Suppressor macrophage treated with lipopolysaccharide for 4 hours (primary cell): ENCODE results near the gene OR52E5.

Experiments used
- DNase-seq: peaks from one replicate; pipeline ENCODE4 v3.0.0-alpha.2; 2020

OR52E5 gene

DNA sequence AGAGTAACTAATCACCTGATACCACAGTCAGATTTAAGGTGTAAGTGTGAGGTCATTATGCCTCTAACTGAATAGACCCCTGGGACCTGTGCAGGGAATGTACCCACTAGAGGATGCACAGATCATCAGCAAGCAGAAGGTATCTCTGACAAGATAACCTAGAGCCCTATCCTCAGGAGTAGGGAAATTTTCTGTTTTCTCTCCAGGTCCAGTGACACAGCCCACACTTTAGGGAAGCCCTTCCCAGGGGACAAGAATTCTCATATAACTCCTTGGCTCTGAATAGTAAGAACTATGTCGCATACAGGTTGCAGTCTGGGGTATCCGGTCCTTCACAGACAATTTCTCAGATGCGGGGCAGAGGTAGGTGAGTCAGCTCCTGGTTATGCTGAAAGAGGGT is at the start of gene OR52E5:
Gene OR52E5, plus strand, starts transcription at position 301 of the 400 bp plus-strand sequence. CDS start 7,569 bp downstream, outside the sequence.
- no peak for DNase-seq

DNA sequence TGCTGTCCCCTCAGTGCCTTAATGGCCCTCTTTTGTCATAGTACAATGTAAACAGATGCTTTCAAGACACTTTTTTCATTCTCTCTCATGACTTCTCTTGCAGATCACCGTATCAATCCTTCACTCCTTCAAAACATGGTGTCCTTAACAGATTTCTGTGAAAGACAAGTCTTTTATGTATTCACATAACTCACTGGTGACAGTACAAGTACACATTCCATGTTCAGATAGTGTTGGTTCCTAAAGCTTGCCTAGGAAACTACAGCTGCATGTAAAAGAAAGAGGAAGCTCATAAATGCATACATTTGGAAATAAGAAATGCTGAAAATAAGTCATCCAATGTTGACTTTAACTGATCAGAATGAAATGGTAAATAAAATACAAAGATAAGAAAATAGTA is 46.3 kb upstream of the OR52E5 start:
- DNase-seq, result no peak

DNA sequence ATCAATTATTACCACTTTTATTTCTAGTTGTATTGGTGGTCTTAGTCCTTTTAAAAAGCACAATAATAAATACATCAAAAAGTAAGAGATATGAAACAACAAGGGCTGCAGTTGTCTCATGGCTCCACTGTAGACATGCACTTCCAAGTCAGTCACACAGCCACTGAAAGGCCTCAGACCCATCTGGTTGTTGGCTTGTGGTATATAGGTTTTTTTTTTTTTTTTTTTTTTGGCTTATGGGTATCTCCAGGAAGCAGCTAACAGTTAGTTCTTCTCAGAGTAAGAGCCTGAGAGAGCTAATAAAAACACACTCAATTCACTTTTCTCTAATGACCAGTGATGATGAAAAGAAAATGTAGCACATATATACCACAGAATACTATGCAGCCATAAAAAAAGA is 45.3 kb upstream of the OR52E5 start:
- DNase-seq, result no peak

- no peak for DNase-seq
Measured at GRCh38 chr11:5851002-5851401, 42.0 kb upstream of the OR52E5 start.

DNA sequence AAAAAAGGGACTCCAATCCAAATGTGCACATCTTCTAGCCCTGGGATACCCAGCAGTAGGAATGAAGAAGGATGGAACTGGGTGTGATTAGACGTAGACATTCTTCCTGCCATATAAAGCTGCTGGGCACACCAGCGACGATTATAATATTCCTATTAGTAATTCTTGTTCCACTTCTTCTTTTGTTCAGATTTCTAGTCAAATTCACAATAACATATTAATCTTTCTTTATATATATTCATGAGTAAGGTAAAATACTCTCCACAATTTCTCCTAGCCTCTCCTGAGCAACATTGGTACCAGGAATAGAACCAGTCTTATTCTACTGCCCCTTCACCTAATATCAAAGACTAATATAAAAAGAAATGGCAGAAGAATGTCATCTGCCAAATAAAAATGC is 35.4 kb upstream of the OR52E5 start, which contains the start of gene OR52E8:
Gene OR52E8, minus strand, starts transcription at position 101 of the 400 bp plus-strand sequence. Its CDS starts 0 bp downstream, at position 101.
- no peak for DNase-seq

- no peak for DNase-seq
Measured at GRCh38 chr11:5865826-5866225, 27.2 kb upstream of the OR52E5 start.

- no peak for DNase-seq
Measured at GRCh38 chr11:5878564-5878963, 14.4 kb upstream of the OR52E5 start.

DNA sequence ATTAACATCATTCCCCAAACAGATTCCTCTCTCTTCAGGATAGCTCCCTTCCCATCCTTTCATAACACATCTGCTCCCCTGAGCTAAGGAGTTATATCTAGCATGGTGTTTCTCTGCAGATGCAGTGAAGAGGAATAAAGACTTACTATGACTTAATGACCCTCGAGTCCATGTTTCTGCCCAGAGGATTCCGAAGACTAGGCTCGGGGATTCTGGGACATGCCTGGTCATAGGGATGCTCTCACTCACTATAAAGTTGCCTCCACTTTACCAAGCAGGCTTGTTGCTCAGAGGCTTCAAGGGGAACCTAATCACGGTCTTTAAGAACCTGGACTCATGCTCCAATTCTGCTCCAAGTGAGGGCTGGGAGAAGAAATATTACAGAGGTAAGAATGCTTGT is 12.7 kb upstream of the OR52E5 start, which contains the start of gene OR52E4:
Gene OR52E4, plus strand, starts transcription at position 301 of the 400 bp plus-strand sequence. CDS start 3,664 bp downstream, outside the sequence.
- DNase-seq, result no peak

- no peak for DNase-seq
Measured at GRCh38 chr11:5881756-5882155, 11.3 kb upstream of the OR52E5 start.

- DNase-seq, result no peak
Measured at GRCh38 chr11:5887172-5887571, 5.8 kb upstream of the OR52E5 start.

GRCh38 chr11:5887661-5888060 is 5.3 kb upstream of the OR52E5 start:
- DNase-seq, result no peak

- peak; percentile 29 for DNase-seq
Measured at GRCh38 chr11:5891216-5891800, 1.7 kb upstream of the OR52E5 start.

- no peak for DNase-seq
Measured at GRCh38 chr11:5899534-5899933, 6.5 kb downstream of the OR52E5 start.

DNA sequence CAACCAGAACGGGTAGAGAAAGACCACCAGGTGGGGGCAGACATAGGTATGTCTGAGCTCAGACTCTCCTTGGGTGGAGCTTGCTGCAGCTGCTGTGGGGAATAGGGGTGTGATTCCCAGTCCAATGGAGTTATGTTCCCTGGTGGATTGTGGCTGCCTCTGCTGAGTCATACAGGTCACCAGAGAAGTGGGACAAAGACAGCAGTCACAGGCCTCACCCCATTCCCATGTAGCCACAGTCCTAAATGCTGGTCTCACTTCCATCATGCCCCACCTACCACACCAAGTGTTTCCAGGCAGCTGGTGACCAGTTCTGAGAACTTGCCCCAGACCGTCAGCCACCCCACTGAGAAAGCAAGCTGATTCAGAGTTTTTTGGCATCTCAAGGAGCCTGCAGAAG is 17.5 kb downstream of the OR52E5 start:
- no peak for DNase-seq

- DNase-seq, result peak; percentile 34
Measured at GRCh38 chr11:5922749-5923426, 29.9 kb downstream of the OR52E5 start.

DNA sequence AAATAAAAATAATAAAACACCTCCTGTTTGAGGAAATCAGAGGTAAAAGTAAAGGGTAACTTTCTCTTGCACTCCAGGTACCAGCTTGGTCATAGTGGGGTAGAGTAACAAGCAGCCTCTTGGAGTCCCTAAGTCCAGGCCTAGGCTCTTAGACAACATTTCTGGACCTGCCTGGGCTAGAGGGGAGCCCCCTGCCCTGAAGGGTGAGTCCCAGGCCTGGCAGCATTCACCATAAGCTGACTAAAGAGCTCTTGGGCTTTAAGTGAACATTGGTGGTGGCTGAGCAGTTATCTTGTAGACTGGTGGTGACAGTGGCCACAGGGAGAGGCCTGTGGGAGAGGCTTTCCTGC is 30.4 kb downstream of the OR52E5 start:
- no peak for DNase-seq

- DNase-seq, result peak; percentile 9
Measured at GRCh38 chr11:5923794-5924193, 30.8 kb downstream of the OR52E5 start.

DNA sequence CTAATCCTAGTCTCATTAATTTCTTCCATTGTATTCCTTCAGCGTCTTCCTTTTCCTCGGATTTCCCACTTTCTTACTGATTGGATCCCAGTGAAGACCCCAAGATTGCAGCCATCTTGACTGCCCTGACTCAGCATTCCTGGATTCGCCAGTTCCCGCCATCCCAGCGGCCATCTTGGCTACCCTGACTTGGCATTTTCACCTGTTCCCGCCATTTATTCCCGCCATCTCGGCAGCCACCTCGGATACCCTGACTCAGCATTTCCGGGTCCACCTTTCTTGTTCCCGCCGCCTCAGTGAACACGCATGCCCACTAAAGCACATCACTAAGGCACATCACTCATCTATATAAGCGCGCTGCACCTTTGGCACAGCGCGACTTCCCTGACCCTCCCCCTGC is 35.3 kb downstream of the OR52E5 start:
- no peak for DNase-seq

GRCh38 chr11:5928811-5929210 is 35.8 kb downstream of the OR52E5 start:
- no peak for DNase-seq

DNA sequence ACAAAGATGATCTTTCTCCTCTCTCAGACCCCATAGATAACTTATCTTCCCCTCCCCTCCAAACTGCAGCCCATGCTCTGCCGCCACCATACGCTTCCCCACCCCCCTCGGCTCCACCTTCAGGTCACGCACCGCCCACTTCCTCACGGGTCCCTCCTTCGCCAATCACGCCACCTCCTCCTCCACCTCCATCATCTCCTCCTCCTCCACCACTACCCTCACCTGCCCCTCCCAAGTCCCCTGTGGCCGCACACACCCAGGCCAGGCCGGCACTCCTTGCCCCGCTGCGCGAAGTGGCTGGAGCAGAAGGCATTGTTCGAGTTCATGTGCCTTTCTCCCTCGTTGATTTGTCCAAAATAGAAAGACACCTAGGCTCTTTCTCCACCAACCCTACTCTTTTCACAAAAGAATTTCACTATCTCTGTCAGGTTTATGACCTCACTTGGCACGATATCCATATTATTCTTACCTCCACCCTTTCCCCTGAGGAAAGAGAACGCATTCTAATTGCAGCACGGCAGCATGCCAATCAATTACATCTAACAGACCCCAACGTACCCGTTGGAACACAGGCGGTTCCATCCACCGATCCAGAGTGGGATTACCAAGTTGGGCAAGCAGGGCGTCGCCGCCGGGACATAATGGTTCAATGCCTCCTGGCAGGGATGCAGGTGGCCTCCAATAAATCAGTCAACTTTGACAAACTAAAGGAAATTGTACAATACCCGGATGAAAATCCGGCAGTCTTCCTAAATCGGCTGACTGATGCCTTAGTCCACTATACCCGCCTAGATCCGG is 36.8 kb downstream of the OR52E5 start:
- no peak for DNase-seq

GRCh38 chr11:5930614-5931013 is 37.6 kb downstream of the OR52E5 start:
- no peak for DNase-seq

DNA sequence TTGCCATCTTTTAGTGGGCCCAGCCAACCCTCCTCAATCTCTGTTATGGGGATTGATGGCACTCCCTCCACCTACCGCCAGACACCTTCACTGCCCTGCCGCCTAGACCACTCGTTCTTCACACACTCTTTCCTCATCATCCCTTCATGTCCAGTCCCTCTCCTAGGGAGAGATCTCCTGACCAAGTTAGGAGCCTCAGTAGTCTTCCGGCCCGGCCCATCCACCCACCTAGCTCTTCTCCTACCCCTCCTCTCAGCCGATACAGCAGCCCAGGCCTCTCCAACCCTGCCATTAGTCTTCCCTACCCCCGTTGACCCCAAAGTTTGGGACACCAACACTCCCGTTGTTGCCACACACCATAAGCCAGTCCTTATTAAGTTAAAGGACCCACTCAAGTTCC is 38.1 kb downstream of the OR52E5 start:
- DNase-seq, result no peak

GRCh38 chr11:5932671-5933070 is 39.7 kb downstream of the OR52E5 start:
- no peak for DNase-seq

DNA sequence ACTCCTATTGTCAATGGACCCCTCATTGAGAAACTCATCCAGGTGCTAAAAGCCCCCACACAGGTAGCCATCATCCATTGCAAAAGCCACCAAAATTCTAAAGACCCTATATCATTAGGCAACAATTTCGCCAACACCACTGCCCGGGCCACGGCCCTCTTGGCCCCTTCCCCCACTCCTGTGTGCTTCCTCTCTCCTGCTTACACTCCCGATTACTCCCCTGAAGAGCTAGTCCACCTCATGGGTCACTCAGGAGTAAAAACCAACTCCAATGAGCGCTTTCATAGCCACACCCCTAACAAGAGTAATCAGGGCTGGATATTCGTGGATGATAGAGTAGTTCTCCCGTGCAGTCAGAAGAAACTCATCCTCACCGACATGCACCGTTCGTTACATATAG is 40.1 kb downstream of the OR52E5 start:
- DNase-seq, result no peak
